ENCODE measurements around the gene LRRC39. TPM values are rescaled to one million over a fixed set of nuclear protein-coding genes. Genes with fewer than 3 reads are reported as not detected.

The LRRC39 gene
- total RNA-seq, 1 donor from 2014 or later, result 0.54 TPM

DNA sequence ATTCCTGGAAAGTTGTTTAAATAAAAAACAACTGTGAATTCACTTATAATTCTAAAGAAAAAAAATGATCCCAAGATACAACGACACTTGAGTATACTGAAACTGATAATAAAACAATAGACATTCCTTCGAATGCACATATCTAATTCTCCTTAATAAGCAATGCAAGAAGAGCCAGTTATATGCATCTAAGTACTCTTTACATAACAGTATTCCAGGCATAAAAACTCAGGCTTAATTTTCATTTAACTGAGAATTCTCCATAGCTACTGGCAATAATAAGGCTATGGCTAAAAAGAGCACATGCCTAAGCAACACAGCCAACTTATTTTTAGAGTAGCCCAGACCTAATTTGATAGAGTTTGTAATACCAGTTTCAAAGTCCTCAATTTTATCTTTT, 76.5 kb downstream of the LRRC39 start:
- Mint-ChIP-seq H3K4me1 (no peaks in the 10 kb centered on the region), H3K27me3 (ENCODE audit: insufficient read depth, low read depth) (peaks cover 3% of the 10 kb centered on the region), H3K27ac (no peak overlapping the region), H3K4me3 (no peak overlapping the region), H3K36me3 (peaks cover 23% of the 10 kb centered on the region), H3K9me3 (no peaks in the 10 kb centered on the region)
- H3K9ac ChIP-seq, result no peak overlapping the region
- no peaks in the 10 kb centered on the region for H3K79me2 ChIP-seq (ENCODE audit: low read depth)
- H2AFZ ChIP-seq (replicated peaks), result no peak overlapping the region
- no peaks in the 10 kb centered on the region for H3K9me3 ChIP-seq (ENCODE audit: low read depth)
- H3K36me3 ChIP-seq, result peaks cover 28% of the 10 kb centered on the region
- H3K4me3 ChIP-seq, result no peak overlapping the region
- H3K4me1 ChIP-seq, result no peaks in the 10 kb centered on the region
- TF ChIP-seq, protein P1, sequence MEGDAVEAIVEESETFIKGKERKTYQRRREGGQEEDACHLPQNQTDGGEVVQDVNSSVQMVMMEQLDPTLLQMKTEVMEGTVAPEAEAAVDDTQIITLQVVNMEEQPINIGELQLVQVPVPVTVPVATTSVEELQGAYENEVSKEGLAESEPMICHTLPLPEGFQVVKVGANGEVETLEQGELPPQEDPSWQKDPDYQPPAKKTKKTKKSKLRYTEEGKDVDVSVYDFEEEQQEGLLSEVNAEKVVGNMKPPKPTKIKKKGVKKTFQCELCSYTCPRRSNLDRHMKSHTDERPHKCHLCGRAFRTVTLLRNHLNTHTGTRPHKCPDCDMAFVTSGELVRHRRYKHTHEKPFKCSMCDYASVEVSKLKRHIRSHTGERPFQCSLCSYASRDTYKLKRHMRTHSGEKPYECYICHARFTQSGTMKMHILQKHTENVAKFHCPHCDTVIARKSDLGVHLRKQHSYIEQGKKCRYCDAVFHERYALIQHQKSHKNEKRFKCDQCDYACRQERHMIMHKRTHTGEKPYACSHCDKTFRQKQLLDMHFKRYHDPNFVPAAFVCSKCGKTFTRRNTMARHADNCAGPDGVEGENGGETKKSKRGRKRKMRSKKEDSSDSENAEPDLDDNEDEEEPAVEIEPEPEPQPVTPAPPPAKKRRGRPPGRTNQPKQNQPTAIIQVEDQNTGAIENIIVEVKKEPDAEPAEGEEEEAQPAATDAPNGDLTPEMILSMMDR (IDR thresholded peaks at IDR 0.05), result no peak
- TF ChIP-seq EZH2 (IDR thresholded peaks at IDR 0.05), result no peak
- no peak for TF ChIP-seq EZH2phosphoT487 (IDR thresholded peaks at IDR 0.05)
- no peak for DNase-seq (ENCODE audit: low spot score)
- H3K27ac ChIP-seq, result no peak overlapping the region
- no peak overlapping the region for H3K4me2 ChIP-seq
- peaks cover 4% of the 10 kb centered on the region for H3F3A ChIP-seq (ENCODE audit: low read depth)
- no peaks in the 10 kb centered on the region for H3K27me3 ChIP-seq
- no peaks in the 10 kb centered on the region for H4K20me1 ChIP-seq (ENCODE audit: low read depth)

DNA sequence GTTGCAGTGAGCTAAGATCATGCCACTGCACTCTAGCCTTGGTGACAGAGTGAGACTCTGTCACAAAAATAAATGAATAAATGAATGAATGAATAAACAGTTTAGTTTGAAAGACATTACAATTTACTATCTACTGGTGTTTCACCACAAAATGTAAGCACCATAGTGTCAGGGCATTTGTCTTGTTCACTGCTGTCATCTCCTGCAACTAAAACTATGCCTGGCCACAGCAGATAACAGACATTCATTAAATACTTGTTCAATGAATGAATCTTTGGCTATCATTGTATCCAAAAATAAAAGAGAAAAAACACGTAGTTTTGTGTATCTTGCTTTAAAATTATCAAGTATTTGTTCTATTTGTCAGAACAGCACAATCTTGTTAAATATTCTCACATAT, 77.9 kb downstream of the LRRC39 start:
- H3K27me3 ChIP-seq, result no peaks in the 10 kb centered on the region
- H2AFZ ChIP-seq (replicated peaks), result no peak overlapping the region
- H3K9me3 ChIP-seq (ENCODE audit: low read depth), result no peaks in the 10 kb centered on the region
- H3F3A ChIP-seq (ENCODE audit: low read depth), result peaks cover 4% of the 10 kb centered on the region
- no peak for DNase-seq (ENCODE audit: low spot score)
- Mint-ChIP-seq H3K27ac (no peak overlapping the region), H3K36me3 (peaks cover 27% of the 10 kb centered on the region), H3K4me1 (no peaks in the 10 kb centered on the region), H3K4me3 (no peak overlapping the region), H3K27me3 (ENCODE audit: insufficient read depth, low read depth) (peaks cover 3% of the 10 kb centered on the region), H3K9me3 (no peaks in the 10 kb centered on the region)
- H3K4me3 ChIP-seq, result no peak overlapping the region
- H4K20me1 ChIP-seq (ENCODE audit: low read depth), result no peaks in the 10 kb centered on the region
- no peak overlapping the region for H3K9ac ChIP-seq
- H3K27ac ChIP-seq, result no peak overlapping the region
- H3K4me2 ChIP-seq, result no peak overlapping the region
- TF ChIP-seq EZH2 (IDR thresholded peaks at IDR 0.05) (no peak), EZH2phosphoT487 (IDR thresholded peaks at IDR 0.05) (no peak)
- TF ChIP-seq, protein P1 (IDR thresholded peaks at IDR 0.05), result no peak
- peaks cover 23% of the 10 kb centered on the region for H3K36me3 ChIP-seq
- H3K4me1 ChIP-seq, result no peaks in the 10 kb centered on the region
- H3K79me2 ChIP-seq (ENCODE audit: low read depth), result no peaks in the 10 kb centered on the region

Small RNA genes within 50 kb of the gene (small RNA-seq; reads per million reads assigned to genes)
- gene AC093019.1 (not detected), gene RPL23AP90 (not detected)

Other genes starting within 250 kb of the LRRC39 start
- 22.5 and 38.9 TPM in 2 replicates for gene SLC35A3, start 208.3 kb downstream of the LRRC39 start, total RNA-seq (ENCODE audit: low replicate concordance)
- gene SASS6, start 45.3 kb downstream of the LRRC39 start, total RNA-seq (ENCODE audit: low replicate concordance), result 16.7 and 31.7 TPM in 2 replicates
- 19.7 and 28.8 TPM in 2 replicates for gene TRMT13, start 45.1 kb downstream of the LRRC39 start, total RNA-seq (ENCODE audit: low replicate concordance)
- 9.0 and 13.7 TPM in 2 replicates for gene DBT, start 71.6 kb upstream of the LRRC39 start, total RNA-seq (ENCODE audit: low replicate concordance)
- gene RTCA, start 88.0 kb upstream of the LRRC39 start, total RNA-seq (ENCODE audit: low replicate concordance), result 34.1 and 69.7 TPM in 2 replicates
- 26.9 and 37.0 TPM in 2 replicates for gene CDC14A, start 174.2 kb upstream of the LRRC39 start, total RNA-seq (ENCODE audit: low replicate concordance)